GM20000 (cell line): ENCODE measurements around the gene CCDC97.

Source experiments
- DNase-seq: peaks from one replicate; pipeline ENCODE4 v3.0.0; 2012; ENCODE audit warnings: low spot score
- CTCF ChIP-seq: IDR thresholded peaks from 2 replicates; pipeline ENCODE4 v1.5.1; 2012; ENCODE audit warnings: mild to moderate bottlenecking, control low read depth; ENCODE audit errors: extremely low read depth, missing control alignments

CCDC97 gene

GRCh38 chr19:41350735-41351338 is 40.9 kb downstream of the CCDC97 start:
- no peak for TF ChIP-seq CTCF
- DNase-seq: no peak

GRCh38 chr19:41351339-41352245 is 41.6 kb downstream of the CCDC97 start:
- DNase-seq: peak; percentile 90
- TF ChIP-seq CTCF: no peak

GRCh38 chr19:41352279-41352608 is 42.3 kb downstream of the CCDC97 start:
- no peak for DNase-seq
- no peak for TF ChIP-seq CTCF

- DNase-seq: peak; percentile 88
- peak; percentile 69 for TF ChIP-seq CTCF
Measured at GRCh38 chr19:41352609-41353465, 42.9 kb downstream of the CCDC97 start.

GRCh38 chr19:41353466-41354342 is 43.7 kb downstream of the CCDC97 start, which contains the start of gene TGFB1:
TSS of gene TGFB1 (minus strand) at chr19:41353922. CDS start at chr19:41353044, 878 bp downstream.
- peak; percentile 92 for TF ChIP-seq CTCF
- DNase-seq: peak; percentile 99

GRCh38 chr19:41354343-41354953 is 44.5 kb downstream of the CCDC97 start:
- DNase-seq: no peak
- no peak for TF ChIP-seq CTCF
